NCI-H2196 treated with DMSO at 0.1 percent for 48 hours (cell line): ENCODE data around the gene EQTN.

Experiments
- DNase-seq: peaks from one replicate; lab custom pipeline; 2025; ENCODE audit not compliant: unreplicated experiment; lab: John Stamatoyannopoulos, UW

The EQTN gene

GRCh38 chr9:27297050-27297449 is at the start of gene EQTN:
Gene EQTN (minus strand): TSS chr9:27297150. CDS start chr9:27297055, 95 bp downstream.
- DNase-seq: no peak

- DNase-seq: no peak
Observed at GRCh38 chr9:27344776-27345175, 47.8 kb upstream of the EQTN start.

- no peak for DNase-seq
Observed at GRCh38 chr9:27341545-27342294, 44.8 kb upstream of the EQTN start.

DNA sequence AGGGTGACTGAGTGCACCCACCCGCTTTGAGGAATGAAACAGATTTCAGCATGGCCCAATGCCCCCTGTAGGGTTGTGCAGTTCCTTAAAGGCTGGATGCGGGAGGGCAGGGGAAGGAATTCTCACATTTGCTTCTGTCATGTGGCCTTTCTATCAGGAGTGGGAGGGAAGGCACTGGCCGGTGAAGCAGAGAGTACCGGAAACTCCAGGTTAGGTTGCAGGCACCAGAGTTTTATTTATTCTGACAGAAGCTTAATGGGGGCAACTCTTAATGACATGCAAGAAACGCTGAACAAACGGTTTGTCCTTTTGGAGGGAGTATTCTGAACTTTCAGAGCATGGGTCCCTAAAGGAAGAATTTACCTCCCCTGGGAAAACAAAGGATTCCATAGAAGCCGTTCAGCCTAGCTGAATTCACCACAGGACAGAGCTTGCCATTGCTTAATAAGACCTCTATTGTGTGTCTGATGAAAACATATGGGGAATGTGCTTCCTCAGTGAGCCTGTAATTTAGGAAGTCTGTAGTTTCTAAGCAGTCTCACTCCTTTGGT is 44.1 kb upstream of the EQTN start:
- DNase-seq: no peak

GRCh38 chr9:27340285-27340674 is 43.3 kb upstream of the EQTN start:
- DNase-seq: no peak

DNA sequence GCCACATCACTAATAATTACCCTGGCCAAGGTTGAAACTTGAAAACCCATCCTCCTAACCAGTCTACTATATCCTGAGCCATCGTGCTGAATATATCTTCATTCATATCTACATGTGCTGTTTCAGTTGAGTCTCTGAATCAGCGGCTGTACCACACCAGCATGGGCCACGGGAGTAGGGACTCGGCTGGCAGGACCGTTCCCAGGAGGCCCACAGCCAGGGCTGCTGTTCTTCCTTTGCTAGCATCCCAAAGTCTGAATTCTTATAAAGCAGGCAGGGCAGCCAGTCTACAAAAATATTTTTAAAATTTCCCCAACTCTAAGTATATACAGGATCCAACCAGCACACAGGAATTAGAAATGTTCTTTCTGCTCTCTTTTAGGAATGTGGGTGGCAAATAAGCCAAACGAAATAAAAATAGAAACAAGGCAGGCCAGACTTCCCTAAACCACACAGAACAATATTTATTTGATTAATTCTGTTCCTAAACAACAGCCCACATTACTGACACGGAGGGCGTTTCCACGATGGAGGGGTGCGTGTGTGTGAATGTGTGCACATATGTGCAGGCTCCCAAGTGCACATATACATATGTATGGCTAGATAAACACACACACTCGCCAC is 42.8 kb upstream of the EQTN start:
- no peak for DNase-seq

DNA sequence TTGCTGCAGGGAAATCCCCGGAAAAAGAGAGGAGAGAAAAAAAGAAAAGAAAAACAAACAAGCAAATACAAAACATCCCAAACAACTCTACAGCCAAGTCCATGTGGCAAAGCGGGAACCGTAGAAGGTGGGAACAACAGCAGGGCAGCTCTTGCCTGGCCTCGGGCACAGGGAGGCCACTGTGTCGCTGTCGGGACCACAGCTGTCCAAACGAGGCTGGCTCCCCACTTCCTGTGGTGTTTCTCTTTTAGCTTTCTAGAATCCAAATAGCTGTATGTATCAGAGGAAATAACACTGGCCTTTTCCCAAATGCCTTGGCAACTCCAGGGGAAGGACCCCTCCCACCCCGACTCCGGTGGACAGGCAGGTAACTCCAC is 41.6 kb upstream of the EQTN start:
- DNase-seq: no peak

GRCh38 chr9:27337833-27338526 is 41.0 kb upstream of the EQTN start:
- DNase-seq: no peak

DNA sequence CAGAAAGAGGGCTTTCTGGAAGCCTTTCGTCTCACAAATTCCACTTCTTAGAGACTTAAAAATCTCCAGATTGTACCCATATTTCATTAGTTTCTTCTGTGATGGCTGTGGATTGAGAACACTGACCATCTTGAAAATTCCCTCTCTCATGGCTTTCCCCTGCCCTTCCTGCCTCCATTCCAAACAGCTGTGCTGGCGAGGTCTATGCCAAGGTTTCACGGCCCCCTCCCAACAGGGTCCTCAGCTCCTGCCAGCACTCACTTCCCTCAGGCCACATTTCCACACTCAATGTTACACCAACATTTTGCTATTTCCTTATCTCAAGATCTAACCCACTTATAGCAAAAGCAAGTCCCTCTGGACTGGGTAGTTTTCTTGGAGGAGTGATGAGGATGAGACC is 40.3 kb upstream of the EQTN start:
- no peak for DNase-seq

DNA sequence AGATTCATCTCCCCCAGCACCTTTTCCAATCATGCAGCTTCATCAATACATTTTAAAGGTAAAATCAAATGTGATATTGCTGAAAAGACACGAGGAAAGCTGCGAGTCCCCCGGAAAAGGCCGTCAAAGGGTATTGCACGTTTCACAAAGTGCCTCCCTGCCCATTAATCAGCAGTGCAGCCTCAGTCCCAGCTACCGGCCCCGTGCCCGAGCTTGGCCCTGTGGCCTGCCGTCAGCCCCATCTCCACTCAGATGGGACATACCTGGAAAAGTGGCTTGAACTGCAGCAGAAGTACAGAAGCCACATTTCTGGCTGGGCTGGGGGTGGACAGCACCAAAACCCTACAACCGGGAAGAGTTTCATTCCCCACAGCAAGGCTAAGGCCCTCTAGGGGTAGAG is 39.9 kb upstream of the EQTN start:
- DNase-seq: no peak

DNA sequence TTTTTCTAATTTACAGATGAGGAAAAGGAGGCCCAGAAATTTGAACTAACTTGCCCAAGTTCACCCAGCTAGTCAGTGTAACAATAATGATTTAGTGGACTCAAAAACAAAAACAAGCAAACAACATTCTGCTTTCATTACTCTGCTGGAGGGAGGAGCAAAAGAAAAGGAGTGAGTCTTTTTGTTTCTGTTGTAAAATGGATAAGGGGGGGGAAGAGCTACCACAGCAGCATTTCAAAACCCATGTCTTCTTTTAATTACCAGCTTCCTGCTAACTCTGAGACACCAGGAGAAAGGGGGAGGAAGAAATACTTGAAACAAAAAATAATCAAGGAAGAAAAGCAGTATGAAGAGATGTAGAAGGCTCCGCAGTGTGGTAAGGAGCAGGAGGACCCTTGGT is 39.2 kb upstream of the EQTN start:
- no peak for DNase-seq

DNA sequence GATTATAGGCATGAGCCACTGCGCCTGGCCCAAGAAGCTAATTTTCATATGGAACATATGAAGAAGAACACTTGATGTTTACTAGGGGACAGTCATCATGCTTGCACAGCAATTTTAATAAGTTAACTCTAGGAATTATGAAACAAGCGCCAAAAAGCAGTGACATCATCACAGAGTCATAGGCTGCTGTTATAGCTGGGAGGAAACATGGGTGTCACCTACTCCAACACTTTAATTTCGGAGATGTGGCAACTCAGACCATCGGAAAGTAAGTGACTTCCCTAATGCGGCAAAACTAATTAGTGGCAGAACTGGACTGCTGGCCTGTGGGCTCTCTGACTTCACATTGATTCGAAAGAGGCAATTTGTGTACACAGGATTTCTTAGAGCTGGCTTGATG is 38.1 kb upstream of the EQTN start:
- DNase-seq: no peak

- DNase-seq: peak; percentile 12
Observed at GRCh38 chr9:27333241-27334052, 36.5 kb upstream of the EQTN start.

DNA sequence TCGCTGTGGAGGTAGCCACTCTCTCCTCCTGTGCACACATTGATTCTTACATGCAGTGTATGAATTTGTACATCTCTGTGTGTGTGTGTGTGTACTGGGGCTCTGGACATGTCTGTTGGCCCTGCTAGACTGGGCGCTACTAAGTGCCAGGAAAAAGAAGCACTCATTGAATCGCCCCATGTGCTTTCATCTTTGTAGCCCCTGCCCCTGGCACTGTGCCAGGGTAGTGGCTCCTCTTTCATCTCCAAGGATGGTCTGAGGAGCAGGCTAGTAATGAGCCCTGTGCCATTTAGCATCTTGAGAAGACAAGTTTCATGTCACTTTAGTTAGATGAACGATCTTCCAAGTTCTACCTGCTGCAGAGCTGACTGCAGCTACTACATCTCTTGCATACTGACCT is 34.4 kb upstream of the EQTN start:
- no peak for DNase-seq

DNA sequence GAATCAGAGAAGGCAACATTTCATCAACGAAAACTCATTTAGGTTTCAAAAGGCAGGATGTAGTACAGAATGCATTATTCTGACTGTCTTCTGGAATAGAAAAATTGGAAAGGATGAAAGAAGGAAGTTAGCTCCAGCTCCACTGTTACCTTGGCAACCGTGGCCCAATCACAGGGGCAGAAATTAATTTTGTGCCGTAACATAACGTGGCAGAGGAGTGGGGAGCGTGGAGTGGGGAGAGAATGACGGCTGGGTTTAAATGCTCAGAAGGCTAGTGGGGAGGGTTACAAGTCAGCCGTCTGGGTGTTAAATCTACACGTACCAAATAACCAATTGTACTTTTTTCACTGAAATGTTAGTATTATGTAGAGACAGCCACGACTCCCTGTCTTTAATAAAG is 32.3 kb upstream of the EQTN start:
- no peak for DNase-seq

- no peak for DNase-seq
Observed at GRCh38 chr9:27328483-27328882, 31.5 kb upstream of the EQTN start.

DNA sequence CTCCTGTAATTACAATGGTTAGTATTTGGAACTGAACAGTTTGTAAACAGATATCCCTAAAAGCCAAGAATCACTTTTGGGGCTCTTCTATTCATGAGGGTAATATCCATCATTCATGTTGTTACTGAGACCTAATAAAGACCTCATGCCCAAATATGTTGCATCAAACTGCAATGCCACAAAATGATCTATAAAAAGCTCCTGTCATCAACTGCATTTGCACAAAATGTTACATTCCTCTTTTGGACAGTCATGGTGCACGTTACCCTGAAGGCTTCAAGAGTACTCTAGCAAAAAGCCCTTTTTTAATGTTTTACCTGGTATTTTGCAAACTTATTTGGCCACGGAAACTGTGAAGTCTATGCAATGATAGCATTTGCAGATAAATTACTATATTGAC is 14.2 kb upstream of the EQTN start:
- DNase-seq: no peak

DNA sequence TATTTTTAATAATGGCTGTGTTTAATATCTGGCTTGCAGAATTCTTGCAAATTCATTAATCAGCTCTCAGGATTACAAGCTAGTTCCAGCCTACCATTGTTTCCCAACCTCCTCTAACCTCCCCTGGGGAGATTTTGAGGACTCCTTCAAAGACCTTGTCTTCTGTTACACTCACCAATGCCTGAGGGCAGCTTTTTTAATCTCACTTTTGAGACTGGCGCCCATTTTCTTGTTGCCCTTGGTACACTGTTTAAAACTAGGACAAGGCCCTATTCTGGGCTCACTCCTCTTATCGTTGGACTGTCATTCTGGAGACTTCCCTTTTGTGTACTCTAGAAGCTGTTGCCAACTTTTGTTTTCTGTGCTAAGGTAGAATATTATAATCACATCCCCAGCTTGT is 13.6 kb upstream of the EQTN start:
- DNase-seq: no peak

GRCh38 chr9:27308691-27309390 is 11.9 kb upstream of the EQTN start:
- DNase-seq: no peak

- DNase-seq: no peak
Observed at GRCh38 chr9:27304521-27304920, 7.6 kb upstream of the EQTN start.

- no peak for DNase-seq
Observed at GRCh38 chr9:27303219-27303618, 6.3 kb upstream of the EQTN start.
